IMR-90 (cell line): ENCODE measurements around the gene AQP12B. TPM values are rescaled to one million over a fixed set of nuclear protein-coding genes. Genes with fewer than 3 reads are reported as not detected.

Source experiments
- ATAC-seq: fragments of 200-7000 bp; cut with Tn5 transposase; 2 replicates; pipeline ENCODE4 v1.9.1; 2020; ENCODE audit warnings: low read depth, mild to moderate bottlenecking, moderate library complexity
- BruUV-seq: library from RNA; stranded (reverse); fragments of 400-500 nt; replicated peaks from 2 replicates; lab custom pipeline; 2021; lab: Mats Ljungman, UMichigan
- CTCF ChIA-PET: fragments of 300-600 bp; formaldehyde crosslinking; extraction: SDS; loops from one replicate; lab custom pipeline; 2021; ENCODE audit warnings: antibody characterized with exemption; lab: Yijun Ruan, JAX
- POLR2A ChIA-PET: fragments of 300-600 bp; sonication (Branson Sonifier 250); formaldehyde crosslinking; loops from one replicate; lab custom pipeline; 2022; ENCODE audit warnings: antibody characterized with exemption; ENCODE audit not compliant: unreplicated experiment; lab: Charles Lee
- DNase-seq: peaks from one replicate; pipeline ENCODE4 v3.0.0; 2013
- H2AFZ ChIP-seq: replicated peaks from 2 replicates; pipeline ENCODE3; 2013; ENCODE audit warnings: low read length, mild to moderate bottlenecking; ENCODE audit not compliant: poor library complexity
- H2AK5ac ChIP-seq: 2 replicates; pipeline ENCODE4 v1.6.1; 2013; ENCODE audit warnings: low read depth, low read length, inconsistent platforms
- H2AK9ac ChIP-seq: replicated peaks from 2 replicates; pipeline ENCODE3; 2013; ENCODE audit warnings: mild to moderate bottlenecking, low read depth, low read length, moderate library complexity; ENCODE audit not compliant: poor library complexity
- H2BK120ac ChIP-seq: 2 replicates; pipeline ENCODE4 v1.6.1; 2013; ENCODE audit warnings: low read depth, low read length, inconsistent platforms
- H2BK15ac ChIP-seq: 3 replicates; pipeline ENCODE4 v1.6.1; 2013; ENCODE audit warnings: low read depth, low read length, inconsistent platforms
- H2BK20ac ChIP-seq: 2 replicates; pipeline ENCODE4 v1.6.1; 2013; ENCODE audit warnings: low read depth, mild to moderate bottlenecking, inconsistent platforms, low read length, moderate library complexity
- H2BK5ac ChIP-seq: 2 replicates; pipeline ENCODE4 v1.6.1; 2013; ENCODE audit warnings: mild to moderate bottlenecking, low read depth, low read length, inconsistent platforms; ENCODE audit not compliant: poor library complexity, severe bottlenecking
- H3K14ac ChIP-seq: replicated peaks from 2 replicates; pipeline ENCODE4 v1.6.1; 2013; ENCODE audit warnings: low read depth, low read length, inconsistent platforms
- H3K18ac ChIP-seq: 2 replicates; pipeline ENCODE4 v1.6.1; 2013; ENCODE audit warnings: low read depth, low read length, control low read depth
- H3K23ac ChIP-seq: 2 replicates; pipeline ENCODE4 v1.6.1; 2013; ENCODE audit warnings: low read depth, low read length, inconsistent platforms
- H3K27ac ChIP-seq: 2 replicates; pipeline ENCODE4 v1.5.1; 2013; ENCODE audit warnings: mild to moderate bottlenecking, control low read depth, low read length; ENCODE audit not compliant: insufficient read depth
- H3K27me3 ChIP-seq: 2 replicates; pipeline ENCODE4 v1.6.1; 2013; ENCODE audit warnings: low read length; ENCODE audit not compliant: control insufficient read depth, insufficient read depth
- H3K36me3 ChIP-seq: 2 replicates; pipeline ENCODE4 v1.6.1; 2013; ENCODE audit warnings: low read length, mixed read lengths; ENCODE audit not compliant: control insufficient read depth, insufficient read depth
- H3K4ac ChIP-seq: 2 replicates; pipeline ENCODE4 v1.6.1; 2013; ENCODE audit warnings: low read depth, low read length, inconsistent platforms
- H3K4me1 ChIP-seq: 2 replicates; pipeline ENCODE4 v1.6.1; 2013; ENCODE audit warnings: low read length, mixed read lengths; ENCODE audit not compliant: control insufficient read depth, insufficient read depth
- H3K4me2 ChIP-seq: 2 replicates; pipeline ENCODE4 v1.6.1; 2013; ENCODE audit warnings: low read depth, mild to moderate bottlenecking, control low read depth, low read length, moderate library complexity
- H3K4me3 ChIP-seq: 2 replicates; pipeline ENCODE4 v1.5.1; 2013; ENCODE audit warnings: low read depth, mild to moderate bottlenecking, control low read depth, low read length, moderate library complexity; ENCODE audit not compliant: insufficient read depth
- H3K56ac ChIP-seq: 2 replicates; pipeline ENCODE4 v1.6.1; 2013; ENCODE audit warnings: low read length, inconsistent platforms; ENCODE audit not compliant: insufficient read depth; ENCODE audit errors: extremely low read depth
- H3K79me1 ChIP-seq, 2 experiments: 2 replicates each; pipeline ENCODE4 v1.6.1; 2013; ENCODE audit warnings: low read length in 2 of 2, inconsistent platforms in 1 of 2, low read depth in 1 of 2
- H3K9ac ChIP-seq: 2 replicates; pipeline ENCODE4 v1.6.1; 2013; ENCODE audit warnings: low read depth, low read length, control low read depth
- H3K9me1 ChIP-seq: 2 replicates; pipeline ENCODE4 v1.6.1; 2013; ENCODE audit warnings: low read length, inconsistent platforms; ENCODE audit not compliant: insufficient read depth
- H3K9me3 ChIP-seq: 2 replicates; pipeline ENCODE4 v1.6.1; 2013; ENCODE audit warnings: low read length; ENCODE audit not compliant: control insufficient read depth, insufficient read depth
- H4K20me1 ChIP-seq: 2 replicates; pipeline ENCODE4 v1.6.1; 2013; ENCODE audit warnings: low read length, inconsistent platforms; ENCODE audit not compliant: insufficient read depth
- H4K5ac ChIP-seq: 2 replicates; pipeline ENCODE4 v1.6.1; 2013; ENCODE audit warnings: mild to moderate bottlenecking, low read depth, low read length, control low read depth
- H4K8ac ChIP-seq, 2 experiments: 2 replicates each; pipeline ENCODE4 v1.6.1; 2013; ENCODE audit warnings: low read depth in 2 of 2, low read length in 2 of 2, control low read depth in 1 of 2, inconsistent platforms in 1 of 2
- H4K91ac ChIP-seq: 2 replicates; pipeline ENCODE4 v1.6.1; 2013; ENCODE audit warnings: low read depth, low read length, inconsistent platforms; ENCODE audit not compliant: insufficient read depth
- BHLHE40 ChIP-seq: fragments of 150-350 bp; IDR thresholded peaks from 2 replicates; pipeline ENCODE4 v1.6.1; 2016; ENCODE audit warnings: mild to moderate bottlenecking, low read depth, low read length
- MAZ ChIP-seq: IDR thresholded peaks from 2 replicates; pipeline ENCODE4 v1.6.1; 2012; ENCODE audit warnings: low read depth, mild to moderate bottlenecking, low read length, improper control_type of control experiment, moderate library complexity, borderline replicate concordance
- NFE2L2 ChIP-seq: fragments of 150-350 bp; IDR thresholded peaks from 2 replicates; pipeline ENCODE4 v1.6.1; 2016; ENCODE audit warnings: low read depth, mild to moderate bottlenecking, low read length
- RCOR1 ChIP-seq: IDR thresholded peaks from 2 replicates; pipeline ENCODE4 v1.6.1; 2012; ENCODE audit warnings: mild to moderate bottlenecking, low read length, improper control_type of control experiment; ENCODE audit not compliant: insufficient replicate concordance
- RFX5 ChIP-seq: IDR thresholded peaks from 2 replicates; pipeline ENCODE4 v1.8.0; 2012; ENCODE audit warnings: low read depth, mild to moderate bottlenecking, low read length, moderate library complexity
- WGBS, 2 experiments: methylation state at CpG; one replicate each; pipeline versions ENCODE4 v1.1.5 to v1.1.7; 2013; ENCODE audit warnings: missing lambda C conversion rate in 2 of 2; ENCODE audit not compliant: insufficient read length in 1 of 2; ENCODE audit errors: extremely low coverage in 2 of 2; 5-methylcytosine and 5-hydroxymethylcytosine counted together
- dilution Hi-C: fragments of 300-500 bp; cut with HindIII; formaldehyde crosslinking; loops from one replicate; pipeline ENCODE4 v1.14.3; 2018; ENCODE audit warnings: low sequenced_read_pairs; ENCODE audit not compliant: unreplicated experiment
- in situ Hi-C: fragments of 300-500 bp; cut with MboI; formaldehyde crosslinking; loops from 3 replicates; pipeline ENCODE4 v1.14.3; 2019; ENCODE audit warnings: low sequenced_read_pairs, inconsistent platforms, mixed read lengths
- intact Hi-C: fragments of 100-400 bp; cut with micrococcal nuclease; formaldehyde crosslinking; loops from 2 replicates; pipeline ENCODE4 v1.10.0; 2022
- polyA plus RNA-seq, 3 experiments: library from polyadenylated mRNA; depleted of rRNA; stranded (reverse); fragments of >200 nt; gene quantifications; 2 replicates each; pipeline ENCODE4 v1.2.3, GENCODE V29; 2012; ENCODE audit warnings: low replicate concordance in 1 of 3
- total RNA-seq: library from RNA; depleted of rRNA; stranded (reverse); fragments of >200 nt; gene quantifications from 2 replicates; pipeline ENCODE4 v1.2.3, GENCODE V29; 2012
- TF ChIP-seq, protein P1 (sequence below): fragments of 150-350 bp; IDR thresholded peaks from 2 replicates; pipeline ENCODE4 v1.6.1; 2017; ENCODE audit warnings: mild to moderate bottlenecking, antibody characterized with exemption, low read length, low read depth
- TF ChIP-seq, protein P2 (sequence below): conservative IDR thresholded peaks from 2 replicates; pipeline ENCODE4 v1.5.1; 2012; ENCODE audit warnings: mild to moderate bottlenecking, low read depth, low read length, improper control_type of control experiment

AQP12B gene
- total and polyA plus RNA-seq, 2 of the 4 experiments (the other 2 are of a cell fraction): not detected

DNA sequence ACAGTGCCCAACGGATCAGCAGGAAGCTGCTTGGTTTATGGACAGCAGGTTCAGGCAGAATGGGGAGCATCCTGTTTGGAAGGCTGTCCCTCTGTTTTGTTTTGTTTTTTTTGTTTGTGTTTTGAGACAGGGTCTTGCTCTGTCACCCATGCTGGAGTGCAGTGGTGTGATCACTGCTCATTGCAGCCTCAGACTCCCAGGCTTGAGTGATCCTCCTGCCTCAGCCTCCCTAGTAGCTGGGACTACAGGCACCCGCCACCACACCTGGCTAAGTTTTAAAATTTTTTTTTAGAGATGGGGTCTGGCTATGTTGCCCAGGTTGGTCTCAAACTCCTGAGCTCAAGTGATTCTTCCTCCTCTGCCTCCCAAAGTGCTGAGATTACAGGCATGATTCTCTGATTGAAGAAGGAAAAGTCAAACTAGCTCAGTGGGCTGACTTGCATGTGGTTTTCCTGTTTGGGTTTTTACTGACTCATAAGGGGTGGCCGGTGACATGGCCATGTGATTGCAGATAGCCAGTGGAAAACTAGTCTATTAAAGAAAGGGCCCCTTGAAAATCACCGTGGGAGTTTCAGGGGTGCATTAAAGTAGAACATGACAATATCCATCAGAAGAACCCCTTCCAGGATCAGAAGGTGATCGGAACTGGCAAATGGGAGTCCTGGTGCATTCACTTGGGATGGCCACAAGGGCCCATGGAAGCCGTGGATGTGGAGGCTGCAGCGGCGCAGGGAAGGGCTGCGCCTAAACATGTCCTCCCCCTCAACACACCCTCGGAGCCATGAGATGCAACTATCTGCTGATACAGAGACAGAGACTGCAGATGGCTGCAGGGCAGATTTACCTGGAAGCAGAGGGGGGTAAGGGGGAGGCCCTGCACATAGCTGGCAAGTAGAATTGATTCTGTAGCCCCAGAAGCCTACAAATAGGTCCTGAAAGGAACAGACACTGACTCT, 26.5 kb downstream of the AQP12B start:
- H4K91ac ChIP-seq: no peak overlapping the region
- no peak overlapping the region for H4K5ac ChIP-seq
- no peaks in the 10 kb centered on the region; the same call in 1 of the 2 replicates for H3K9me3 ChIP-seq
- in situ Hi-C loops (no loop called here), dilution Hi-C loops (no loop called here), intact Hi-C loops (no loop called here)
- H2AK5ac ChIP-seq: no peak overlapping the region
- H3K14ac ChIP-seq: no peak overlapping the region
- H3K56ac ChIP-seq: no peak overlapping the region
- no peak overlapping the region for H2BK120ac ChIP-seq
- no peak overlapping the region for H2AK9ac ChIP-seq
- H3K18ac ChIP-seq: no peak overlapping the region
- no peak overlapping the region for H2BK20ac ChIP-seq
- POLR2A ChIA-PET: no interaction called here
- H3K9ac ChIP-seq: no peak overlapping the region
- no peak overlapping the region for H3K4me2 ChIP-seq
- no peaks in the 10 kb centered on the region for H3K36me3 ChIP-seq
- TF ChIP-seq MAZ (no peak), NFE2L2 (no peak), RFX5 (no peak), BHLHE40 (no peak), RCOR1 (no peak)
- TF ChIP-seq, protein P1, sequence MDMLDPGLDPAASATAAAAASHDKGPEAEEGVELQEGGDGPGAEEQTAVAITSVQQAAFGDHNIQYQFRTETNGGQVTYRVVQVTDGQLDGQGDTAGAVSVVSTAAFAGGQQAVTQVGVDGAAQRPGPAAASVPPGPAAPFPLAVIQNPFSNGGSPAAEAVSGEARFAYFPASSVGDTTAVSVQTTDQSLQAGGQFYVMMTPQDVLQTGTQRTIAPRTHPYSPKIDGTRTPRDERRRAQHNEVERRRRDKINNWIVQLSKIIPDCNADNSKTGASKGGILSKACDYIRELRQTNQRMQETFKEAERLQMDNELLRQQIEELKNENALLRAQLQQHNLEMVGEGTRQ: peak; percentile 81
- TF ChIP-seq, protein P2, sequence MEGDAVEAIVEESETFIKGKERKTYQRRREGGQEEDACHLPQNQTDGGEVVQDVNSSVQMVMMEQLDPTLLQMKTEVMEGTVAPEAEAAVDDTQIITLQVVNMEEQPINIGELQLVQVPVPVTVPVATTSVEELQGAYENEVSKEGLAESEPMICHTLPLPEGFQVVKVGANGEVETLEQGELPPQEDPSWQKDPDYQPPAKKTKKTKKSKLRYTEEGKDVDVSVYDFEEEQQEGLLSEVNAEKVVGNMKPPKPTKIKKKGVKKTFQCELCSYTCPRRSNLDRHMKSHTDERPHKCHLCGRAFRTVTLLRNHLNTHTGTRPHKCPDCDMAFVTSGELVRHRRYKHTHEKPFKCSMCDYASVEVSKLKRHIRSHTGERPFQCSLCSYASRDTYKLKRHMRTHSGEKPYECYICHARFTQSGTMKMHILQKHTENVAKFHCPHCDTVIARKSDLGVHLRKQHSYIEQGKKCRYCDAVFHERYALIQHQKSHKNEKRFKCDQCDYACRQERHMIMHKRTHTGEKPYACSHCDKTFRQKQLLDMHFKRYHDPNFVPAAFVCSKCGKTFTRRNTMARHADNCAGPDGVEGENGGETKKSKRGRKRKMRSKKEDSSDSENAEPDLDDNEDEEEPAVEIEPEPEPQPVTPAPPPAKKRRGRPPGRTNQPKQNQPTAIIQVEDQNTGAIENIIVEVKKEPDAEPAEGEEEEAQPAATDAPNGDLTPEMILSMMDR: no peak
- no peak overlapping the region for H3K4ac ChIP-seq
- no peaks in the 10 kb centered on the region for H4K20me1 ChIP-seq
- WGBS, 2 experiments: no CpG with 5 or more reads among the region's 10 CpGs
- no peak overlapping the region for H4K8ac ChIP-seq
- CTCF ChIA-PET: no interaction called here
- no peak overlapping the region for H2BK5ac ChIP-seq
- DNase-seq (peak; percentile 49), ATAC-seq (peak; percentile 56)
- peak overlapping the region; percentile 11 for H2AFZ ChIP-seq
- no peak overlapping the region for H2BK15ac ChIP-seq
- H3K4me1 ChIP-seq: no peaks in the 10 kb centered on the region
- no peak overlapping the region for H3K4me3 ChIP-seq
- no peak overlapping the region for H3K27ac ChIP-seq
- H3K27me3 ChIP-seq: peaks cover 28% of the 10 kb centered on the region
- no TSS peak for BruUV-seq
- no peak overlapping the region for H3K23ac ChIP-seq
- no peaks in the 10 kb centered on the region for H3K79me1 ChIP-seq
- H3K9me1 ChIP-seq: no peaks in the 10 kb centered on the region
